ENCODE data around the gene ALKBH5.

The ALKBH5 gene

GRCh38 chr17:18258356-18259038 is 74.9 kb downstream of the ALKBH5 start, which contains the start of gene FLII:
Gene FLII (minus strand): TSS chr17:18258738. CDS start chr17:18258690, 48 bp downstream.
- peak within 1 kb of the TSS; percentile 92 for H3K27ac ChIP-seq
- no peaks in the 10 kb centered on the region for H3K9me3 ChIP-seq (ENCODE audit: control insufficient read depth, low read length)
- peak within 1 kb of the TSS; percentile 92 for H2AFZ ChIP-seq
- TF ChIP-seq CTCF (IDR thresholded peaks at IDR 0.05): no peak
- peak within 1 kb of the TSS; percentile 90 for H3K4me3 ChIP-seq (ENCODE audit: low read depth, low read length)
- H3K79me2 ChIP-seq: peaks cover 53% of the 10 kb centered on the region
- H3K9ac ChIP-seq: peak within 1 kb of the TSS; percentile 50
- peak within 1 kb of the TSS; percentile 91 for H3K4me2 ChIP-seq (ENCODE audit: low read length)
- peaks cover 26% of the 10 kb centered on the region for H3K4me1 ChIP-seq
- no peaks in the 10 kb centered on the region for H3K36me3 ChIP-seq (ENCODE audit: control insufficient read depth, insufficient read depth, low read length)
- H3K27me3 ChIP-seq (ENCODE audit: control insufficient read depth, insufficient read depth, low read length): no peaks in the 10 kb centered on the region
